Measurements from ENCODE around the gene DDX23.

- TF ChIP-seq, protein P1, sequence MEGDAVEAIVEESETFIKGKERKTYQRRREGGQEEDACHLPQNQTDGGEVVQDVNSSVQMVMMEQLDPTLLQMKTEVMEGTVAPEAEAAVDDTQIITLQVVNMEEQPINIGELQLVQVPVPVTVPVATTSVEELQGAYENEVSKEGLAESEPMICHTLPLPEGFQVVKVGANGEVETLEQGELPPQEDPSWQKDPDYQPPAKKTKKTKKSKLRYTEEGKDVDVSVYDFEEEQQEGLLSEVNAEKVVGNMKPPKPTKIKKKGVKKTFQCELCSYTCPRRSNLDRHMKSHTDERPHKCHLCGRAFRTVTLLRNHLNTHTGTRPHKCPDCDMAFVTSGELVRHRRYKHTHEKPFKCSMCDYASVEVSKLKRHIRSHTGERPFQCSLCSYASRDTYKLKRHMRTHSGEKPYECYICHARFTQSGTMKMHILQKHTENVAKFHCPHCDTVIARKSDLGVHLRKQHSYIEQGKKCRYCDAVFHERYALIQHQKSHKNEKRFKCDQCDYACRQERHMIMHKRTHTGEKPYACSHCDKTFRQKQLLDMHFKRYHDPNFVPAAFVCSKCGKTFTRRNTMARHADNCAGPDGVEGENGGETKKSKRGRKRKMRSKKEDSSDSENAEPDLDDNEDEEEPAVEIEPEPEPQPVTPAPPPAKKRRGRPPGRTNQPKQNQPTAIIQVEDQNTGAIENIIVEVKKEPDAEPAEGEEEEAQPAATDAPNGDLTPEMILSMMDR (conservative IDR thresholded peaks at IDR 0.05; ENCODE audit: low read depth, low read length): no peak
- TF ChIP-seq EZH2 (IDR thresholded peaks at IDR 0.05; ENCODE audit: borderline replicate concordance, low read depth, low read length, poor library complexity, severe bottlenecking): no peak
Observed at GRCh38 chr12:48882972-48883304, 31.0 kb upstream of the DDX23 start.
